T-helper 1 cell (primary cell): ENCODE measurements around the gene CFH.
"Not testable (repeated sequence)": the region's sequence is repeated elsewhere in the genome, so short reads cannot be mapped to it uniquely, and the experiment has no call there.

Experiments used
- DNase-seq, 5 donors: peaks; one replicate each; pipeline ENCODE4 v3.0.0-alpha.2; 2012 to 2020

The CFH gene

DNA sequence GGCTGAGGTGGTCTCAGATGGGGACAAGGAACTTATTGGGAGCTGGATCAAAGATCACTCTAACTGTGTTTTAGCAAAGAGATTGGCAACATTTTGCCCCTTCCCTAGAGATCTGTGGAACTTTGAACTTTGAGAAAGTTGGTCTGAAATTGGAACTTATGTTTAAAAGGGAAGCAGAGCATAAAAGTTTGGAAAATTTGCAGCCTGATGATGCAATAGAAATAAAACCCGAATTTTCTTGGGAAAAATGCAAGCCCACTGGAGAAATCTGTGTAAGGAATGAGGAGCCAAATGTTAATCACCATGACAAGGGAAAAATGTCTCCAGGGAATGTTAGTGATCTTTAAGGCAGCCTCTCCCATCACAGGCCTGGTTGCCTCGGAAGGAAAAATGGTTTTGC is 17.2 kb downstream of the CFH start:
- no peak for DNase-seq

DNA sequence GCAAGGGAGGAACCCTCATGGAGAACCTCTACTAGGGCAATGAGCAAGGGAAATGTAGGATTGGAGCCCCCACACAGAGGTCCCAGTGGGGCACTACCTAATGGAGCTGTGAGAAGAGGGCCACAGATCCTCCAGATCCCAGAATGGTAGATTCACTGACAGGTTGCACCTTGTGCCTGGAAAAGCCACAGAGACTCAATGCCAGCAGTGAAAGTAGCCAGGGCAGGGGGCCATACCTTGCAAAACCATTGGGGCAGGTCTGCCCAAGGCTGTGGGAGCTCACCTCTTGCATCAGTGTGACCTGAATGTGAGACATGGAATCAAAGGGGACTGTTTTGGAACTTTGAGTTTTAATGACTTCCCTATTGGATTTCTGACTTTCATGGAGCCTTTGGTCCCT is 17.9 kb downstream of the CFH start:
- no peak for DNase-seq

DNA sequence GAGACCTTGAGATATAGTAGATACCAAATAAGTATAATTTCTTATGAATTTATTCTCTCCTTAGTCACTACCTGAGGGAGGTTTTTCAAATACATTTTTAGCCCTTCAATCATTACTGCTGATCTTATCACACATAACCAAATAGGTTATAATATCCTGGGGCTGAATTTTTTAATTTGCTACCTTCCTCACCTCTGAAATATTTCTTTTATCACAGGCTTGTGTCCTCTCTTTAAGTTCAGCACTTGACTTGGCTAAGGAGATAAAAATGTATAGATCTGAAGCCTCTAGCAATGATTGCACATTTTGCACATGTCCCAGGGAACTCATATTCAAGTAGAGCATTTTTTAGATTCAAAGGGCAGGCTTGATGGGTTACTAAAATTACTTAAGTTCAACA is 23.1 kb downstream of the CFH start:
- DNase-seq, result no peak

- no peak for DNase-seq
Measured at GRCh38 chr1:196677781-196678509, 26.1 kb downstream of the CFH start.

DNA sequence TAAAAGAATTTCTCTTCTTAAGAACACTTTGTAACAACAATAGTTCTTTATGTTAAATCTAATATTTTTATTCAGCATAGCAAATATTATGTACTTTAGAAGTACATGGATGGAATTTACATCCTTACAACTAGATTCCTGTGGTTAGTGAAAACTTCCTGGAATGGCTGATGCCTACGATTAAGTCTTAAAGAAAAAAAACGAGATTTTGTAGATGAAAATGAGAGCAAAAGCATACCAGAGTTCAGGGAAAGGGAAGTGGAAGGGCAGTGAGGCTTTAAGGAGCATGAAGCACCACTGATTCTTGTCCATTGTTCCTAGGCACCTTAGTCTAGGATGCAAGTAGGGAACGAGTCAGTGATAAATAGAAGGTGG is 26.7 kb downstream of the CFH start:
- no peak for DNase-seq

DNA sequence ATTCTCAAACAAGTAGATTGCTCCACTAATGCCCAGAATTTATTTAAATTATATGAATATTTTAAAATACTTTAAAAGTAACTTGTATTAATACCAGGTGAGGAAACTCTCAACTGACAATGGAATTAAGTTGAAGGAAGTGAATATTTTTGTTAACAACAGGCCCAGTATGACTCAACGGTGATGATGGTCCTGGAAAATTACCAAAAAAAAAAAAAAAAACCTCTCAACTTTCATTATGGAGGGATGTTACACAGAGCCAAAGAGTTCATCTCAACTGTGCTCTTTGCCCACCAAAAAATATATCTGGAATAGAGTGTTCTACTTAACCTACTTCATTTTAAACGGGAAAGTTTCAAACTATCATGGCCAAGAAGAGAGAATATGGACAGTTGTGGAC is 28.3 kb downstream of the CFH start:
- no peak for DNase-seq

- no peak for DNase-seq
Measured at GRCh38 chr1:196684476-196684875, 32.6 kb downstream of the CFH start.

- DNase-seq, result no peak
Measured at GRCh38 chr1:196685506-196685905, 33.7 kb downstream of the CFH start.

DNA sequence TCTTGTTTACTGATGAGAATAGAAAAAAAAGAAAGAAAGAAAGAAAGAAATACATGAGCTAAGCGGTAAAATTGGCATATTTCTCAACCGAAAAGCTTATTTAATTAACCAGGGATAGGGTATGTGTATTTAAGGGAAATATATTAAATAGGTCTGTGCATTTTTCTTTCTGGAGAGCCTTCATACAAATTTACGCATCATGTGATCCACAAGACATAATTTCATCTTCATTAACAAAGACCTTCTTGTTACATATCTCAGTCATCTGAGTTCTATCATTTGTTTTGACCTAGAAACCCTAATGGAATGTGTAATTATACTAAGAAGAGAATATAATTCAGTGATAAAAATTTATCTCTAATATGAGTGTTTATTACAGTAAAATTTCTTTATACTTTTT is 37.2 kb downstream of the CFH start:
- DNase-seq, result no peak

DNA sequence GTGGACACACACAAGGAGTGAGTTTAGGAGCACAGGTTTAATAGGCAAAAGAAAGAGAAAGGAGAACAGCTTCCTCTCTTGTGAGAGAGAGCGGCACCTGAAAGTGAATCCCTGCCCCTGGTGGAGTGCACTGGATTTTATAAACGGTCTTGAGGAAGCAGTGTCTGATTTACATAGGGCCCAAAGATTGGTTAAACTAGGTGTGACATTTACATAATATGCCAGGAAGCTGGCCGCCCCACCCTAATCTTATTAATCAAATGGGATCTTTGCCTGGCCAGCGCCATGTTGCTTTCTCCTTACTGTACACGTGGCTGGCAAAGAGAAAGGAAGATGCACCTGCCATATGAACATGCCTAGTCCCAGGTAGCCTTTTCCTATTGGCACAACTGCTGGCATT is 38.7 kb downstream of the CFH start:
- no peak for DNase-seq

DNA sequence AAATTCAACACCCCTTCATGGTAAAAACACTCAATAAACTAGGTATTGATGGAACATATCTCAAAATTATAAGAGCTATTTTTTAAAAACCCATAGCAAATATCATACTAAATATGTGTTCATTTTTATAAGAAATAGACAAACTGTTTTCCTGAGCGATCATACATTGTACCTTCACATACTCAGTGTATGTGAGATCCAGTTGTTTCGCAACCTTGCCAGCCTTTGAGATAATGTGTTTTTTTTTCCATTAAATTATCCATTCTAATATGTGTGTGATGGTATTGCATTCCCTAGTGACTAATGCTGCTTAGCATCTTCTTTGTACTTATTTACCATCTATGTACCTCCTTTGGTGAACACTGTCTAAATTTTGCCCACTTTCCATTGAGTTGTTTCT is 47.1 kb downstream of the CFH start:
- DNase-seq, result no peak

- DNase-seq, result no peak
Measured at GRCh38 chr1:196701144-196701543, 49.3 kb downstream of the CFH start.

GRCh38 chr1:196709892-196710291 is 58.0 kb downstream of the CFH start:
- DNase-seq, result not testable (repeated sequence)

- DNase-seq, result no peak
Measured at GRCh38 chr1:196717868-196718267, 66.0 kb downstream of the CFH start.

- DNase-seq, result peak in 2 of 5 donors; percentile 12 to 45
Measured at GRCh38 chr1:196723325-196724185, 71.7 kb downstream of the CFH start.

DNA sequence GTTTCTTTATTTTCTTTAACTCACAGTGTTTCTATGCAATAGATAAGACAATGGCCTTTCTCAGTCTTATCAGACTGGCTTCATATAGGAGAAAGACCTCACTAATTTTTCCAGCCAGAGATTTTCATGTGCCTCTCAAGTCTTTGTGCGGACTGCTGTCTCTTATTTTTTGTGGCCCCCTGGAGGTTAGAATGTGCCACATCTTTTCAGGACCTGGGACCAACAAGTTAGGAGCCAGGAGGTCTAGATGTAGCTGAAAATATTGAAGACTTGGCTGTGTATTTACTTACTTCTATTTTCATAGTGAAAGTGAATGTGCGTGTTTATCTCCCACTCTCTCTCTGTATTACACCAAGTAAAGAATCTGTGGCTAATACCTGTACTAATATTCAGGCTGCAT is 80.7 kb downstream of the CFH start:
- no peak for DNase-seq

- no peak for DNase-seq
Measured at GRCh38 chr1:196733091-196733970, 81.5 kb downstream of the CFH start.

DNA sequence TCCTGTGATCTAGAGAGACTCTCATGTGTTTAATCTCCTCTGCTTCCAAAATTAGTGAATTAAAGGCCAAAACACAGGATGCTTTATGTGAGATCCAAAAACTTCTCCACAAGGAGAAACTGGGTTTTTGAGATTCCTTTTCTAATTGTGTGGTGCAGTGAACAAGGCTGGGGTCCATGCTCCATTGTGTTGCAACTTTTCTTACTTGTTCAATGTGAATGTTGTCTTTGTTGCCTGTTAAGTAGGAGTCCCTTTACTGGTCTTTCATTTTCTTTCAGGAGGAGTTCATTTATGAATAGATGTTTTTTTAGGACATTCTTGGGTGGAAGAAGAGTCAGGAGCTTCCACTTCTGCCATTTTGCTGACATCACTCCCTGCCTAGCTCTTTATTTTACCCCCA is 82.2 kb downstream of the CFH start:
- DNase-seq, result no peak

DNA sequence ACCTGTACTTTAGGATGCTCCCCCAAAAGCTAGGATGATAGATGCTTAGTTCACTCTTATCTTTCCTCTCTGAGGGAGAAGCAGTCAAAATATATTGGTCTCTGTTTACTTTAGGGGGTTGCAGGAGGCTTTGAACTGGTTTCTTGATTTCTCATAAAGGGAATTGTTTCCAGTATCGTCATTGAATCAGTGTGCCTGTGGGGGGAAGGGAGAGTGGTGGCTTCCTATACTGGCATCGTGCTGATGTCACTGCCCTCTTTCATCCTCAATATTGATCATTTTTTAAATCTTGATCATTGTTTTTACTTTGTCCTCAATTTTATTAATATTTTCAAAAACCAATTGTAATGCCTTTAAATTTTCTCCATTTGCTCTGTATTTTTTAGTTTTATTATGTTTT is 82.6 kb downstream of the CFH start:
- no peak for DNase-seq

- DNase-seq, result no peak
Measured at GRCh38 chr1:196738730-196739129, 86.9 kb downstream of the CFH start.

- not testable (repeated sequence) for DNase-seq
Measured at GRCh38 chr1:196743244-196743643, 91.4 kb downstream of the CFH start.

DNA sequence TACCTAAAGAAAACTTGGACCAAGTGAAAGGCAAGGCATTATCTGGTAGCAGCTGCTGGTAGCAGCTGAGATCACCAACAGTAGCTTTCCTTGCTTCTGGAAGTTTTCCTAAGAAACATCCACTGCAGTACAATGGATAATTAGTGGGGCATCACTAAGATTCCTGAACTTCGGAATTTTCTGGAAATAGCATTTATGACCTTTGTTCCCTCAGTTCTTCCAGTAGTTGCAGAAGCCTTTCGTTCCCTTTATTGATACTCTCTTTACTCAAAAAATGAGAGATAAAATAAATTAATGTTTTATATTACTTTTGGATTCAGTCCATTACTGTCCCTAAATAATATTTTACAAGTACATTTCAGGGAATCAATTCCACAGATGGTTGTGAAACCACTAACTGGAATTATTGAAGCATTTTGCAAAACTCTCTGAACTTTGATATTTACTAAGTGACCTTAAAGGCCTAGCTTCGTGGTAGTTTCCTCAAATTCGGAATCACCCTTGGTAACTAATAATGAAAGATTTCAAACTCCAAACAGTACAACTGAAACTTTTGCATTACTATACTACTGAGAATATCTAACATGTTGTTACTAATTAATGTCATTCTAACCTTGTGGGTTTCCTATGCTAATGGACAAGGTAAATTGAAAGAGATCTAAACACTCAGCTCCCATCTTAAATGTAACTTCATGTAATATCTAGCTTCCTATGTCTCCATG is 113.3 kb downstream of the CFH start:
- not testable (repeated sequence) for DNase-seq

DNA sequence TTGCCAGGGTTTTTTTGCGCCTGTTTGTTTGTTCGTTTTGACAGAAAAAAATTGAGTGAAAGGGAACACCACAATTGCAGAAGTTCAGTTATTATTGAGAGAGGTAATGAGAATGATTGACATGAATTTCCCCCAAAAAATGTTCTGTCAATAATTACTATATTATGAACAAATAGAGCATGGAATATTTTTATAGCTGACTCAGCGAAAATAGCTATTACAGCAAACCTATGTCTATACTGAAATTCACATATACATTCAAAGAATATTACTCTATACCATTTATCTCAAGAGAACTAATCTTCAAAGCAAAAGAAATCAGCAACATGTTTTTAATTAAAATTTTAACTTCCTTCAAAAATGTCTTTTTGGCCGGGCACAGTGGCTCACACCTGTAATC is 118.0 kb downstream of the CFH start:
- DNase-seq, result not testable (repeated sequence)
